ENCODE data around the gene PIGL. TPM values are rescaled to one million over a fixed set of nuclear protein-coding genes. Genes with fewer than 3 reads are reported as not detected.
"Not testable (repeated sequence)": the region's sequence is repeated elsewhere in the genome, so short reads cannot be mapped to it uniquely, and the experiment has no call there.

PIGL gene
- total RNA-seq, 1 donor from 2014 or later, result 37.1 TPM

GRCh38 chr17:16189791-16190348 lies 27.1 kb upstream of the PIGL start:
- Mint-ChIP-seq H3K4me3 (ENCODE audit: low read depth) (no peak overlapping the region), H3K4me1 (ENCODE audit: low read depth) (no peaks in the 10 kb centered on the region), H3K9me3 (ENCODE audit: low read depth) (no peaks in the 10 kb centered on the region)

GRCh38 chr17:16190703-16191360 lies 26.2 kb upstream of the PIGL start:
- Mint-ChIP-seq H3K36me3 (ENCODE audit: insufficient read depth) (peaks cover 22% of the 10 kb centered on the region), H3K27ac (peak overlapping the region; percentile 84), H3K9me3 (ENCODE audit: low read depth) (no peaks in the 10 kb centered on the region)

More at GRCh38 chr17:16189791-16190348, 27.1 kb upstream of the PIGL start:
- TF ChIP-seq CTCF (IDR thresholded peaks at IDR 0.05; ENCODE audit: unreplicated experiment), result no peak
- H3K27ac Mint-ChIP-seq, result no peak overlapping the region
- peaks cover 27% of the 10 kb centered on the region for H3K36me3 Mint-ChIP-seq (ENCODE audit: insufficient read depth)
- no peaks in the 10 kb centered on the region for H3K27me3 Mint-ChIP-seq
- no peak for DNase-seq (ENCODE audit: low spot score, unreplicated experiment)

GRCh38 chr17:16191604-16192003 lies 25.4 kb upstream of the PIGL start:
- DNase-seq (ENCODE audit: low spot score, unreplicated experiment), result no peak
- no peaks in the 10 kb centered on the region for H3K27me3 Mint-ChIP-seq
- TF ChIP-seq CTCF (IDR thresholded peaks at IDR 0.05; ENCODE audit: unreplicated experiment), result no peak
- H3K9me3 Mint-ChIP-seq (ENCODE audit: low read depth), result no peaks in the 10 kb centered on the region
- H3K36me3 Mint-ChIP-seq (ENCODE audit: insufficient read depth), result peaks cover 21% of the 10 kb centered on the region
- H3K27ac Mint-ChIP-seq, result no peak overlapping the region
- no peak overlapping the region for H3K4me3 Mint-ChIP-seq (ENCODE audit: low read depth)
- no peaks in the 10 kb centered on the region for H3K4me1 Mint-ChIP-seq (ENCODE audit: low read depth)

More at GRCh38 chr17:16190703-16191360, 26.2 kb upstream of the PIGL start:
- Mint-ChIP-seq H3K27me3 (no peaks in the 10 kb centered on the region), H3K4me3 (ENCODE audit: low read depth) (no peak overlapping the region), H3K4me1 (ENCODE audit: low read depth) (no peaks in the 10 kb centered on the region)
- no peak for TF ChIP-seq CTCF (IDR thresholded peaks at IDR 0.05; ENCODE audit: unreplicated experiment)
- no peak for DNase-seq (ENCODE audit: low spot score, unreplicated experiment)

GRCh38 chr17:16194307-16194835 lies 22.6 kb upstream of the PIGL start:
- not testable (repeated sequence) for H3K27me3 Mint-ChIP-seq; H3K9me3 Mint-ChIP-seq (ENCODE audit: low read depth); H3K27ac Mint-ChIP-seq; H3K4me3 Mint-ChIP-seq (ENCODE audit: low read depth); H3K4me1 Mint-ChIP-seq (ENCODE audit: low read depth); DNase-seq (ENCODE audit: low spot score, unreplicated experiment)
- H3K36me3 Mint-ChIP-seq (ENCODE audit: insufficient read depth), result peaks cover 30% of the 10 kb centered on the region

GRCh38 chr17:16197276-16197675 lies 19.7 kb upstream of the PIGL start:
- H3K4me3 Mint-ChIP-seq (ENCODE audit: low read depth), result no peak overlapping the region
- H3K27me3 Mint-ChIP-seq, result no peaks in the 10 kb centered on the region
- H3K27ac Mint-ChIP-seq, result no peak overlapping the region
- H3K36me3 Mint-ChIP-seq (ENCODE audit: insufficient read depth), result peaks cover 22% of the 10 kb centered on the region
- no peaks in the 10 kb centered on the region for H3K9me3 Mint-ChIP-seq (ENCODE audit: low read depth)
- DNase-seq (ENCODE audit: low spot score, unreplicated experiment), result no peak
- peaks cover 6% of the 10 kb centered on the region for H3K4me1 Mint-ChIP-seq (ENCODE audit: low read depth)
- no peak for TF ChIP-seq CTCF (IDR thresholded peaks at IDR 0.05; ENCODE audit: unreplicated experiment)

All from progenitor cell of endocrine pancreas (in vitro differentiated cells).